T-cell (primary cell): ENCODE measurements around the gene PIK3AP1. TPM values are rescaled to one million over a fixed set of nuclear protein-coding genes. Genes with fewer than 3 reads are reported as not detected.
"Not testable (repeated sequence)": the region's sequence is repeated elsewhere in the genome, so short reads cannot be mapped to it uniquely, and the experiment has no call there.

Source experiments
- ATAC-seq, 4 experiments: fragments of 200-7000 bp in 3 of 4; fragments of 150-1000 bp in 1 of 4; cut with Tn5 transposase; replicated peaks in 1 of 4; 1 replicate in 3 of 4; 2 replicates in 1 of 4; pipeline ENCODE4 v1.10.0; 2021; ENCODE audit warnings: moderate library complexity in 3 of 4, mild to moderate bottlenecking in 2 of 4, moderate number of reproducible peaks in 1 of 4
- CTCF ChIA-PET, 2 donors: fragments of 300-600 bp; sonication (Branson Sonifier 250); formaldehyde crosslinking; loops; one replicate each; lab custom pipeline; 2022; ENCODE audit warnings: antibody characterized with exemption in 2 of 2; lab: Charles Lee
- POLR2A ChIA-PET, 2 donors: fragments of 300-600 bp; sonication (Branson Sonifier 250); formaldehyde crosslinking; loops; one replicate each; lab custom pipeline; 2022; ENCODE audit warnings: antibody characterized with exemption in 2 of 2; lab: Charles Lee
- DNase-seq, 35 experiments: peaks; one replicate each; pipeline versions ENCODE4 v3.0.0 to v3.0.0-alpha.2; 2013 to 2023
- H3K27ac ChIP-seq: one replicate; pipeline ENCODE4 v1.5.1; 2013; ENCODE audit warnings: low read length
- H3K27me3 ChIP-seq, 2 experiments: replicated peaks in 1 of 2; 1 replicate in 1 of 2; 2 replicates in 1 of 2; pipeline versions ENCODE4 v1.6.1 to v1.7.0; 2013; ENCODE audit warnings: low read length in 1 of 2, mixed read lengths in 1 of 2; ENCODE audit not compliant: control insufficient read depth in 2 of 2, insufficient read depth in 2 of 2; ENCODE audit errors: extremely low read depth in 1 of 2
- H3K36me3 ChIP-seq, 2 donors: 1 replicate in 1 of 2; 2 replicates in 1 of 2; pipeline versions ENCODE4 v1.6.1 to v1.7.0; 2013; ENCODE audit warnings: low read length in 1 of 2; ENCODE audit not compliant: control insufficient read depth in 2 of 2, insufficient read depth in 1 of 2; ENCODE audit errors: extremely low read depth in 1 of 2
- H3K4me1 ChIP-seq, 2 experiments: 1 replicate in 1 of 2; 2 replicates in 1 of 2; pipeline versions ENCODE4 v1.6.1 to v1.7.0; 2013; ENCODE audit warnings: low read length in 2 of 2, mixed read lengths in 1 of 2; ENCODE audit not compliant: insufficient read depth in 2 of 2, control insufficient read depth in 1 of 2; ENCODE audit errors: extremely low read depth in 1 of 2
- H3K4me3 ChIP-seq, 2 donors: 1 replicate in 1 of 2; 2 replicates in 1 of 2; pipeline versions ENCODE4 v1.5.1 to v1.7.0; 2013; ENCODE audit warnings: mild to moderate bottlenecking in 2 of 2, low read length in 1 of 2, moderate library complexity in 1 of 2; ENCODE audit not compliant: control insufficient read depth in 1 of 2; ENCODE audit errors: extremely low read depth in 1 of 2
- H3K9me3 ChIP-seq: 2 replicates; pipeline ENCODE4 v1.7.0; 2013
- H3K27ac Mint-ChIP-seq, 2 donors: one replicate each; pipeline ENCODE4 v1.8.0; 2020 to 2021; ENCODE audit warnings: mild to moderate bottlenecking in 2 of 2, mixed read lengths in 2 of 2
- H3K27me3 Mint-ChIP-seq, 2 donors: one replicate each; pipeline ENCODE4 v1.8.0; 2021 to 2022; ENCODE audit warnings: mixed read lengths in 2 of 2
- H3K36me3 Mint-ChIP-seq: one replicate; pipeline ENCODE4 v1.8.0; 2021; ENCODE audit warnings: mixed read lengths
- H3K4me1 Mint-ChIP-seq, 3 donors: one replicate each; pipeline ENCODE4 v1.8.0; 2020 to 2022; ENCODE audit warnings: mixed read lengths in 3 of 3, mild to moderate bottlenecking in 1 of 3
- H3K4me3 Mint-ChIP-seq, 3 donors: one replicate each; pipeline ENCODE4 v1.8.0; 2020 to 2022; ENCODE audit warnings: mild to moderate bottlenecking in 3 of 3, mixed read lengths in 3 of 3, moderate library complexity in 3 of 3
- H3K9me3 Mint-ChIP-seq, 3 donors: one replicate each; pipeline ENCODE4 v1.8.0; 2020 to 2022; ENCODE audit warnings: mixed read lengths in 3 of 3
- WGBS: methylation state at CpG from one replicate; pipeline ENCODE4 v1.1.5; 2013; ENCODE audit warnings: missing lambda C conversion rate; ENCODE audit not compliant: insufficient coverage; 5-methylcytosine and 5-hydroxymethylcytosine counted together
- total RNA-seq, 35 experiments: library from RNA in 6 of 35; stranded (reverse) in 6 of 35; fragments of 120-200 nt in 1 of 35; gene quantifications; one replicate each; pipeline versions ENCODE4 v1.2.1 to v1.2.4 and lab custom pipeline; 2013 to 2026

Gene PIK3AP1
- total RNA-seq, 5 donors from 2014 or later (not counting 1 experiment from before 2014, with no cell fraction given), result 4.9 to 9.5 (median 7.9) TPM

DNA sequence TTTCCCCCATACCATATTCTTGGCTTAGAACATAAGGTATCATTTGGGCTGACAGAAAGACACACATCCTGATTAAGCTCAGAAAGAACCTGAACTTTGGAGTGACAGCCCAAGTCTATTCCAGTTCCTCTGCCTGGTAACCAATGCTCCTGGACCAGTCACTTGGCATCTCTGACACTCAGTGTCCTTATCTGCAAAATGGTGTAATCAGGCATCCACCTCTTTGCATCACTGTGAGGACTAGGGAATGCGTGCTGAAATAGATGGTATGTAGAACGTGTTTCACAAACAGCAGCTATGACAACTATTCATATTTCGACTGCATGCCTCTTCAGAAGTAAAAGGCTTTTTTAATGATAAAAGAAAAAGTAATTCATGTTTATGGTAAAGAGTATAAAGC lies 26.2 kb upstream of the PIK3AP1 start:
- no peak for DNase-seq
- H3K9me3 Mint-ChIP-seq, result no peaks in the 10 kb centered on the region
- H3K36me3 ChIP-seq, result no peaks in the 10 kb centered on the region
- H3K27me3 ChIP-seq, result peaks cover 0 to 2% of the 10 kb centered on the region in 2 experiments
- H3K4me1 Mint-ChIP-seq, result peaks cover 0 to 17% (median 6%) of the 10 kb centered on the region in 3 donors
- POLR2A ChIA-PET, result interaction anchor here in 1 of 2 donors (0.6 kb wide), 1 partner anchor 129 kb away, joined by 4 read pairs; no protein-coding TSS in a partner anchor
- H3K4me3 ChIP-seq, result no peak overlapping the region
- CTCF ChIA-PET, result no interaction called here
- ATAC-seq, result no peak
- peaks cover 0 to 3% of the 10 kb centered on the region in 2 experiments for H3K4me1 ChIP-seq
- H3K27ac ChIP-seq, result no peak overlapping the region
- no CpG with 5 or more reads among the region's 3 CpGs for WGBS
- no peak overlapping the region for H3K4me3 Mint-ChIP-seq
- H3K9me3 ChIP-seq, result no peaks in the 10 kb centered on the region
- H3K27ac Mint-ChIP-seq, result no peak overlapping the region
- H3K36me3 Mint-ChIP-seq, result no peaks in the 10 kb centered on the region
- H3K27me3 Mint-ChIP-seq, result no peaks in the 10 kb centered on the region

GRCh38 chr10:96745950-96746349 lies 25.6 kb upstream of the PIK3AP1 start:
- POLR2A ChIA-PET, result interaction anchor here in 1 of 2 donors (0.6 kb wide), 1 partner anchor 129 kb away, joined by 4 read pairs; no protein-coding TSS in a partner anchor
- H3K36me3 ChIP-seq, result no peaks in the 10 kb centered on the region
- H3K4me3 ChIP-seq, result no peak overlapping the region
- Mint-ChIP-seq H3K4me1 (peaks cover 0 to 18% (median 6%) of the 10 kb centered on the region in 3 donors), H3K27me3 (no peaks in the 10 kb centered on the region), H3K9me3 (no peaks in the 10 kb centered on the region), H3K27ac (no peak overlapping the region), H3K36me3 (no peaks in the 10 kb centered on the region), H3K4me3 (no peak overlapping the region)
- no peak for DNase-seq
- no peak overlapping the region for H3K27ac ChIP-seq
- no peak for ATAC-seq
- H3K4me1 ChIP-seq, result peaks cover 0 to 3% of the 10 kb centered on the region in 2 experiments
- H3K27me3 ChIP-seq, result peaks cover 0 to 2% of the 10 kb centered on the region in 2 experiments
- CTCF ChIA-PET, result interaction anchor here in 1 of 2 donors (0.5 kb wide), 1 partner anchor 45 kb away, joined by 4 read pairs; no protein-coding TSS in a partner anchor
- H3K9me3 ChIP-seq, result no peaks in the 10 kb centered on the region

DNA sequence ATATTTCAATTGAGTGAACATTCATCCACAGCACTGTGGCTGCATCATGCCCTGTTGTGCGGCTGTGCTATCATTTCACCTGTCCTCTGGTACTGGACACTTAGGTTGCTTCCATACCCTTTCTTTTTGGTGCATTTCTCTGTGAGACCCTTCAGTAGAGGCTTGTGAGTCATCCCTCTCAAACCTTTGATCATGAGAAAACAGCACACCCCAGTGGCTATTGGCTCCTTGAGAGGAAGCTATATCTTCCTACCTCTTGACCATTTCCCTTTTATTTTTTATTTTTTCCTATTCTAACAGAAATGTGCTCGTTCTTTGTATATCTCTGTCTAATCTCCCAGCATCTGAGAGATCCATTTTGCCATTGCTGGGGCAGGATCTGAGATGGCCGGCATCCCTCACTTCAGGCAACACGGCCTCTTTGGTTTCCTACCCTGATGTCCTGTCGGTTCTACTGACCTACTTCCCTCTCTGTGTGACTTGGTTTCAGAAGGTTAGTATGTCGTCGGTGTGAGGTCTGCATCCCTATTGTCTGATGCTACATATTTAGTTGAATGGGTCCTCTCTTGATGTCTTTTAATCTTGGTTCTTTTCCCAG lies 23.8 kb upstream of the PIK3AP1 start:
- Mint-ChIP-seq H3K4me3 (no peak overlapping the region), H3K36me3 (no peaks in the 10 kb centered on the region), H3K27ac (peak overlapping the region in 1 of 2 donors; percentile 71), H3K27me3 (no peaks in the 10 kb centered on the region), H3K4me1 (peaks cover 0 to 22% (median 6%) of the 10 kb centered on the region in 3 donors), H3K9me3 (no peaks in the 10 kb centered on the region)
- Histone ChIP-seq H3K27ac (no peak overlapping the region), H3K4me1 (peaks cover 0 to 3% of the 10 kb centered on the region in 2 experiments), H3K9me3 (no peaks in the 10 kb centered on the region), H3K4me3 (no peak overlapping the region), H3K36me3 (no peaks in the 10 kb centered on the region), H3K27me3 (peaks cover 0 to 2% of the 10 kb centered on the region in 2 experiments)
- WGBS, result 100% methylated on average over 1 of the region's 7 CpGs
- ATAC-seq, result no peak
- ChIA-PET POLR2A (no interaction called here), CTCF (interaction anchor here in 1 of 2 donors (0.6 to 1.0 kb wide), 2 partner anchors 103 to 120 kb away, joined by 3 read pairs; no protein-coding TSS in a partner anchor)
- peak in 1 of 35 experiments; percentile 28 for DNase-seq

GRCh38 chr10:96741557-96741956 lies 21.2 kb upstream of the PIK3AP1 start:
- WGBS, result 97% methylated on average over 3 of the region's 6 CpGs
- H3K4me3 ChIP-seq, H3K27ac Mint-ChIP-seq, H3K4me1 ChIP-seq, H3K27ac ChIP-seq, ATAC-seq, H3K36me3 ChIP-seq, H3K9me3 ChIP-seq, H3K27me3 ChIP-seq, H3K27me3 Mint-ChIP-seq, H3K4me3 Mint-ChIP-seq, H3K36me3 Mint-ChIP-seq, DNase-seq, H3K9me3 Mint-ChIP-seq, POLR2A ChIA-PET: not testable (repeated sequence)
- peaks cover 0 to 13% (median 0%) of the 10 kb centered on the region in 3 donors for H3K4me1 Mint-ChIP-seq
- CTCF ChIA-PET, result interaction anchor here in 1 of 2 donors (0.7 kb wide), 1 partner anchor 8 kb away, joined by 3 read pairs; no protein-coding TSS in a partner anchor

- H3K27ac ChIP-seq, result no peak overlapping the region
- no peaks in the 10 kb centered on the region for H3K9me3 ChIP-seq
- 47% methylated on average over 8 of the region's 9 CpGs for WGBS
- H3K27me3 Mint-ChIP-seq, result no peaks in the 10 kb centered on the region
- ATAC-seq (no peak), DNase-seq (peak in 1 of 35 experiments; percentile 47)
- peaks cover 0 to 2% of the 10 kb centered on the region in 2 experiments for H3K27me3 ChIP-seq
- H3K9me3 Mint-ChIP-seq, result no peaks in the 10 kb centered on the region
- no peak overlapping the region for H3K4me3 Mint-ChIP-seq
- no peaks in the 10 kb centered on the region for H3K4me1 ChIP-seq
- H3K36me3 Mint-ChIP-seq, result no peaks in the 10 kb centered on the region
- peak overlapping the region in 1 of 2 donors; percentile 8 for H3K27ac Mint-ChIP-seq
- POLR2A ChIA-PET, result interaction anchor here in 1 of 2 donors (0.6 kb wide), 1 partner anchor 101 kb away, joined by 5 read pairs; no protein-coding TSS in a partner anchor
- H3K4me3 ChIP-seq, result no peak overlapping the region
- peaks cover 0 to 13% (median 0%) of the 10 kb centered on the region in 3 donors for H3K4me1 Mint-ChIP-seq
- CTCF ChIA-PET, result interaction anchor here in 1 of 2 donors (0.6 kb wide), 1 partner anchor 23 kb away, joined by 7 read pairs; no protein-coding TSS in a partner anchor
- H3K36me3 ChIP-seq, result no peaks in the 10 kb centered on the region
These were observed 20.4 kb upstream of the PIK3AP1 start for GRCh38 chr10:96740579-96741281.

DNA sequence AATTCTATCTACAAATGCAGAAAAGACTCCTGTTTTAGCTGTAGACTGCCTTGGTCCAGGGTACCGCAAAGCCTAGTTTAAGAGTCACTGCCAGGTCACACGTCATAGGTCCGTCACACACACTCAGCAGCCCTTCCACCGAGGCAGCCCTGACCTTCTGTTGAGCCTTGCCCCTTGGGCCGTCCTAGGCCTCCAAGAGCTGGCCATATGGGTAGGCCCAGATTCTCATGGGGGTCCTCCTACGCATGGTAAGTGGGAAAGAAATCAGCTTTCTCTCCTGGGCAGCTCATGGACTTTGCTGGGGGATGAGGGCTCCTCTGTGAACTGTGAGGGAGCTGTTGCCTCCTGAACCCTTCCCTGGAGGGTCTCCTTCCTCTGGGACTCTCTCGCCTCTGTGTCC lies 19.8 kb upstream of the PIK3AP1 start:
- H3K9me3 ChIP-seq, result no peaks in the 10 kb centered on the region
- 94% methylated on average over 6 of the region's 7 CpGs for WGBS
- Mint-ChIP-seq H3K27ac (peak overlapping the region in 1 of 2 donors; percentile 8), H3K4me3 (no peak overlapping the region), H3K4me1 (peaks cover 0 to 13% (median 0%) of the 10 kb centered on the region in 3 donors), H3K36me3 (no peaks in the 10 kb centered on the region), H3K27me3 (no peaks in the 10 kb centered on the region), H3K9me3 (no peaks in the 10 kb centered on the region)
- H3K27ac ChIP-seq, result no peak overlapping the region
- H3K4me3 ChIP-seq, result no peak overlapping the region
- ATAC-seq, result no peak
- H3K36me3 ChIP-seq, result no peaks in the 10 kb centered on the region
- POLR2A ChIA-PET, result interaction anchor here in 1 of 2 donors (0.6 kb wide), 1 partner anchor 101 kb away, joined by 5 read pairs; no protein-coding TSS in a partner anchor
- DNase-seq, result no peak
- CTCF ChIA-PET, result no interaction called here
- no peaks in the 10 kb centered on the region for H3K4me1 ChIP-seq
- peaks cover 0 to 2% of the 10 kb centered on the region in 2 experiments for H3K27me3 ChIP-seq
